B cell (primary cell): ENCODE measurements around the gene GSDMA. TPM values are rescaled to one million over a fixed set of nuclear protein-coding genes. Genes with fewer than 3 reads are reported as not detected.

Experiments used
- ATAC-seq: fragments of 200-7000 bp; cut with Tn5 transposase; one replicate; pipeline ENCODE4 v1.10.0; 2021; ENCODE audit warnings: low read depth, mild to moderate bottlenecking, moderate number of reproducible peaks, moderate library complexity
- CTCF ChIA-PET: fragments of 350-600 bp; sonication (Branson Sonifier 250); formaldehyde crosslinking; loops from one replicate; lab custom pipeline; 2021; ENCODE audit warnings: antibody characterized with exemption, inconsistent platforms; lab: Charles Lee
- POLR2A ChIA-PET: fragments of 350-600 bp; sonication (Branson Sonifier 250); formaldehyde crosslinking; loops from one replicate; lab custom pipeline; 2021; ENCODE audit warnings: antibody characterized with exemption; lab: Charles Lee
- DNase-seq: peaks from one replicate; pipeline ENCODE4 v3.0.0; 2013
- H2AFZ ChIP-seq: 2 replicates; pipeline ENCODE4 v1.6.1; 2012; ENCODE audit warnings: mild to moderate bottlenecking, low read depth, low read length; ENCODE audit not compliant: insufficient read depth, poor library complexity, severe bottlenecking
- H3K27ac ChIP-seq, 2 donors: 1 replicate in 1 of 2; 2 replicates in 1 of 2; pipeline ENCODE4 v1.5.1; 2012 to 2013; ENCODE audit warnings: low read length in 2 of 2, mild to moderate bottlenecking in 2 of 2, moderate library complexity in 1 of 2
- H3K27me3 ChIP-seq, 4 experiments: fragments of 200-600 bp in 1 of 4; sonication (generic) in 1 of 4; replicated peaks in 1 of 4; 1 replicate in 2 of 4; 2 replicates in 2 of 4; pipeline versions ENCODE4 v1.6.1 to v1.7.0; 2013 to 2016; ENCODE audit warnings: low read length in 3 of 4, mild to moderate bottlenecking in 2 of 4, mixed read lengths in 1 of 4, moderate library complexity in 1 of 4; ENCODE audit not compliant: insufficient read depth in 4 of 4, control insufficient read depth in 3 of 4; ENCODE audit errors: control extremely low read depth in 1 of 4
- H3K36me3 ChIP-seq, 2 experiments: replicated peaks in 1 of 2; 1 replicate in 1 of 2; 2 replicates in 1 of 2; pipeline versions ENCODE4 v1.6.1 to v1.7.1; 2013; ENCODE audit warnings: low read length in 1 of 2; ENCODE audit not compliant: insufficient read depth in 2 of 2, control insufficient read depth in 1 of 2; ENCODE audit errors: control extremely low read depth in 1 of 2, extremely low read depth in 1 of 2
- H3K4me1 ChIP-seq, 2 donors: fragments of 200-600 bp in 1 of 2; sonication (generic) in 1 of 2; 1 replicate in 1 of 2; 2 replicates in 1 of 2; pipeline versions ENCODE4 v1.5.1 to v1.6.1; 2013 to 2017; ENCODE audit warnings: low read length in 2 of 2; ENCODE audit not compliant: control insufficient read depth in 2 of 2, insufficient read depth in 2 of 2
- H3K4me2 ChIP-seq: replicated peaks from 2 replicates; pipeline ENCODE3; 2012; ENCODE audit warnings: mild to moderate bottlenecking, low read depth, low read length; ENCODE audit not compliant: poor library complexity, severe bottlenecking
- H3K4me3 ChIP-seq, 5 experiments: fragments of 200-600 bp in 1 of 5; sonication (generic) in 1 of 5; 1 replicate in 3 of 5; 2 replicates in 2 of 5; pipeline versions ENCODE4 v1.5.1 to v1.7.0; 2011 to 2016; ENCODE audit warnings: low read length in 4 of 5, mild to moderate bottlenecking in 4 of 5, low read depth in 2 of 5, control low read depth in 1 of 5, moderate library complexity in 1 of 5; ENCODE audit not compliant: insufficient read depth in 1 of 5; ENCODE audit errors: control extremely low read depth in 1 of 5, extremely low read depth in 1 of 5
- H3K79me2 ChIP-seq: fragments of 200-600 bp; sonication (generic); one replicate; pipeline ENCODE4 v1.6.0; 2016; ENCODE audit warnings: low read length; ENCODE audit not compliant: control insufficient read depth, insufficient read depth
- H3K9ac ChIP-seq: fragments of 200-600 bp; sonication (generic); 2 replicates; pipeline ENCODE4 v1.6.1; 2017; ENCODE audit warnings: mild to moderate bottlenecking, low read length, moderate library complexity
- H3K9me3 ChIP-seq, 3 donors: one replicate each; pipeline versions ENCODE4 v1.6.1 to v1.7.1; 2013; ENCODE audit warnings: low read length in 2 of 3; ENCODE audit not compliant: control insufficient read depth in 2 of 3, insufficient read depth in 1 of 3; ENCODE audit errors: control extremely low read depth in 1 of 3
- H4K20me1 ChIP-seq: 2 replicates; pipeline ENCODE4 v1.6.0; 2012; ENCODE audit warnings: mild to moderate bottlenecking, low read length; ENCODE audit not compliant: insufficient read depth, control insufficient read depth, poor library complexity, severe bottlenecking
- H3K27ac Mint-ChIP-seq: one replicate; pipeline ENCODE4 v1.8.0; 2021; ENCODE audit warnings: mixed read lengths
- H3K27me3 Mint-ChIP-seq: one replicate; pipeline ENCODE4 v1.8.0; 2021; ENCODE audit warnings: mixed read lengths
- H3K4me1 Mint-ChIP-seq: one replicate; pipeline ENCODE4 v1.8.0; 2021; ENCODE audit warnings: mixed read lengths
- H3K4me3 Mint-ChIP-seq: one replicate; pipeline ENCODE4 v1.8.0; 2021; ENCODE audit warnings: mixed read lengths
- H3K9me3 Mint-ChIP-seq: one replicate; pipeline ENCODE4 v1.8.0; 2022; ENCODE audit warnings: mixed read lengths; ENCODE audit not compliant: insufficient read depth
- EZH2 ChIP-seq: IDR thresholded peaks from 2 replicates; pipeline ENCODE4 v1.6.1; 2012; ENCODE audit warnings: borderline replicate concordance, low read depth, mild to moderate bottlenecking, moderate library complexity, low read length; ENCODE audit not compliant: insufficient read depth, poor library complexity, severe bottlenecking
- WGBS: methylation state at CpG from one replicate; pipeline ENCODE4 v1.1.5; 2013; ENCODE audit warnings: missing lambda C conversion rate; ENCODE audit not compliant: insufficient coverage; 5-methylcytosine and 5-hydroxymethylcytosine counted together
- intact Hi-C: fragments of 100-400 bp; cut with micrococcal nuclease; formaldehyde crosslinking; loops from one replicate; pipeline ENCODE4 v1.10.0; 2022
- polyA plus RNA-seq: library from polyadenylated mRNA; depleted of rRNA; stranded (reverse); fragments of >200 nt; gene quantifications from 2 replicates; pipeline ENCODE4 v1.2.3, GENCODE V29; 2012
- total RNA-seq, 2 donors: library from RNA; stranded (reverse); fragments of 120-200 nt in 1 of 2; gene quantifications; 1 replicate in 1 of 2; 2 replicates in 1 of 2; pipeline versions ENCODE4 v1.2.3 to v1.2.4, GENCODE V29; 2013 to 2022
- TF ChIP-seq, protein P1 (sequence below): fragments of 200-600 bp; IDR thresholded peaks from one replicate; pipeline ENCODE4 v1.8.0; 2022; ENCODE audit warnings: antibody characterized with exemption, mild to moderate bottlenecking

Gene GSDMA
- total and polyA plus RNA-seq, 2 donors (not counting 1 experiment from before 2014, with no cell fraction given): 0.09 TPM; not detected in 1

DNA sequence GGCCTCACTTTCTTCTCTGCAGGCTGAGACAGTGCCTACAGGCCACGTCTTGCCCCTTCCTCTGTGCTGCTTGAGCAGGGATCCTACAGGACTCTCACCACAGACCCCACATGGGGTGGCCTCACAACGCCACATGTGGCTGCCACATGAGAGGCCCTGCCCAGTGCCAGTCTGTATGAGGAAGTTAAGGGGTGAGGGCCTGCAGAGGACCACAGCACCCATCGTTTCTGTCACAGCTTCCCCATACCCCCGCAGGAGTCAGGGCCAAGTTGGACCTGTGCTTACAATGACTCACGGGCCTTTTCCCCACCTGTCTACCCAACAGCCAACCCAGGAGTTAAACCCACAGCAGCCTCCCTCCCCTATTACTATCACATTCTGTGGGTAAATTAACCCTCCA, 41.5 kb upstream of the GSDMA start:
- H2AFZ ChIP-seq: peak overlapping the region; percentile 10
- 63% methylated on average over 4 of the region's 5 CpGs for WGBS
- peaks cover 52% of the 10 kb centered on the region for H3K4me1 Mint-ChIP-seq
- ChIA-PET POLR2A (no interaction called here), CTCF (interaction anchor here (2.2 kb wide), 1 partner anchor 37 kb away, joined by 7 read pairs; no protein-coding TSS in a partner anchor)
- no peak for TF ChIP-seq EZH2
- TF ChIP-seq, protein P1, sequence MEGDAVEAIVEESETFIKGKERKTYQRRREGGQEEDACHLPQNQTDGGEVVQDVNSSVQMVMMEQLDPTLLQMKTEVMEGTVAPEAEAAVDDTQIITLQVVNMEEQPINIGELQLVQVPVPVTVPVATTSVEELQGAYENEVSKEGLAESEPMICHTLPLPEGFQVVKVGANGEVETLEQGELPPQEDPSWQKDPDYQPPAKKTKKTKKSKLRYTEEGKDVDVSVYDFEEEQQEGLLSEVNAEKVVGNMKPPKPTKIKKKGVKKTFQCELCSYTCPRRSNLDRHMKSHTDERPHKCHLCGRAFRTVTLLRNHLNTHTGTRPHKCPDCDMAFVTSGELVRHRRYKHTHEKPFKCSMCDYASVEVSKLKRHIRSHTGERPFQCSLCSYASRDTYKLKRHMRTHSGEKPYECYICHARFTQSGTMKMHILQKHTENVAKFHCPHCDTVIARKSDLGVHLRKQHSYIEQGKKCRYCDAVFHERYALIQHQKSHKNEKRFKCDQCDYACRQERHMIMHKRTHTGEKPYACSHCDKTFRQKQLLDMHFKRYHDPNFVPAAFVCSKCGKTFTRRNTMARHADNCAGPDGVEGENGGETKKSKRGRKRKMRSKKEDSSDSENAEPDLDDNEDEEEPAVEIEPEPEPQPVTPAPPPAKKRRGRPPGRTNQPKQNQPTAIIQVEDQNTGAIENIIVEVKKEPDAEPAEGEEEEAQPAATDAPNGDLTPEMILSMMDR: no peak
- H3K9me3 ChIP-seq: no peaks in the 10 kb centered on the region
- intact Hi-C loops: loop anchor here (10.0 kb wide), 1 partner anchor 167 kb away; no protein-coding TSS in a partner anchor
- no peak overlapping the region for H3K4me3 ChIP-seq
- no peak for DNase-seq
- peaks cover 37% of the 10 kb centered on the region for H3K79me2 ChIP-seq
- peak; percentile 52 for ATAC-seq
- peaks cover 32 to 41% of the 10 kb centered on the region in 2 donors for H3K4me1 ChIP-seq
- H3K27ac Mint-ChIP-seq: peak overlapping the region; percentile 80
- no peaks in the 10 kb centered on the region for H3K27me3 ChIP-seq
- peak overlapping the region; percentile 61 for H3K4me3 Mint-ChIP-seq
- no peaks in the 10 kb centered on the region for H3K9me3 Mint-ChIP-seq
- H3K27me3 Mint-ChIP-seq: no peaks in the 10 kb centered on the region
- peaks cover 2 to 47% of the 10 kb centered on the region in 2 experiments for H3K36me3 ChIP-seq
- H3K27ac ChIP-seq: peak overlapping the region; percentile 47 to 60
- H4K20me1 ChIP-seq: peaks cover 39% of the 10 kb centered on the region
- H3K4me2 ChIP-seq: peak overlapping the region; percentile 29
- no peak overlapping the region for H3K9ac ChIP-seq

GRCh38 chr17:39922006-39922405, 40.8 kb upstream of the GSDMA start:
- no peak overlapping the region for H2AFZ ChIP-seq
- CTCF ChIA-PET: interaction anchor here (0.7 to 2.2 kb wide), 3 partner anchors 18 to 300 kb away, joined by 3 to 7 read pairs (median 3); no protein-coding TSS in a partner anchor
- Mint-ChIP-seq H3K9me3 (no peaks in the 10 kb centered on the region), H3K4me1 (peaks cover 57% of the 10 kb centered on the region), H3K4me3 (no peak overlapping the region), H3K27me3 (no peaks in the 10 kb centered on the region), H3K27ac (peak overlapping the region; percentile 80)
- 97% methylated on average over 4 of the region's 6 CpGs for WGBS
- DNase-seq (no peak), ATAC-seq (no peak)
- intact Hi-C loops: loop anchor here (10.0 kb wide), 1 partner anchor 167 kb away; no protein-coding TSS in a partner anchor
- H4K20me1 ChIP-seq: peaks cover 46% of the 10 kb centered on the region
- no peak for TF ChIP-seq EZH2
- TF ChIP-seq, protein P1: no peak
- H3K4me1 ChIP-seq: peaks cover 36 to 47% of the 10 kb centered on the region in 2 donors
- no peak overlapping the region for H3K9ac ChIP-seq
- peak overlapping the region; percentile 47 to 60 for H3K27ac ChIP-seq
- peaks cover 44% of the 10 kb centered on the region for H3K79me2 ChIP-seq
- no peaks in the 10 kb centered on the region for H3K9me3 ChIP-seq
- peak overlapping the region; percentile 14 for H3K4me2 ChIP-seq
- H3K4me3 ChIP-seq: no peak overlapping the region
- no peaks in the 10 kb centered on the region for H3K27me3 ChIP-seq
- POLR2A ChIA-PET: no interaction called here
- peaks cover 2 to 47% of the 10 kb centered on the region in 2 experiments for H3K36me3 ChIP-seq
